HG02678 (cell line): Measurements from ENCODE around the gene UBN2.

Experiments
- ATAC-seq: cut with Tn5 transposase; IDR thresholded peaks from one replicate; pipeline ENCODE4 v1.9.1; 2021; ENCODE audit warnings: mild to moderate bottlenecking, moderate library complexity; ENCODE audit not compliant: unreplicated experiment

UBN2 gene

GRCh38 chr7:139231513-139232376 is 708 bp downstream of the UBN2 start:
- ATAC-seq, result peak; percentile 28

- no peak for ATAC-seq
Measured at GRCh38 chr7:139232377-139232717, 1.3 kb downstream of the UBN2 start.

- no peak for ATAC-seq
Measured at GRCh38 chr7:139232904-139233303, 1.9 kb downstream of the UBN2 start.

- ATAC-seq, result no peak
Measured at GRCh38 chr7:139241258-139241657, 10.2 kb downstream of the UBN2 start.

- no peak for ATAC-seq
Measured at GRCh38 chr7:139242741-139243281, 11.8 kb downstream of the UBN2 start.

- no peak for ATAC-seq
Measured at GRCh38 chr7:139245401-139245800, 14.4 kb downstream of the UBN2 start.

GRCh38 chr7:139246494-139246893 is 15.5 kb downstream of the UBN2 start:
- ATAC-seq, result no peak

GRCh38 chr7:139246905-139247304 is 15.9 kb downstream of the UBN2 start:
- ATAC-seq, result no peak

- ATAC-seq, result no peak
Measured at GRCh38 chr7:139249179-139249810, 18.3 kb downstream of the UBN2 start.

- ATAC-seq, result no peak
Measured at GRCh38 chr7:139252451-139252850, 21.4 kb downstream of the UBN2 start.

GRCh38 chr7:139254281-139254680 is 23.2 kb downstream of the UBN2 start:
- no peak for ATAC-seq

GRCh38 chr7:139254728-139255127 is 23.7 kb downstream of the UBN2 start:
- ATAC-seq, result no peak

GRCh38 chr7:139255290-139255689 is 24.3 kb downstream of the UBN2 start:
- ATAC-seq, result no peak

- ATAC-seq, result no peak
Measured at GRCh38 chr7:139259142-139259541, 28.1 kb downstream of the UBN2 start.

GRCh38 chr7:139264220-139264619 is 33.2 kb downstream of the UBN2 start:
- ATAC-seq, result no peak

- ATAC-seq, result no peak
Measured at GRCh38 chr7:139265673-139266072, 34.6 kb downstream of the UBN2 start.

- ATAC-seq, result no peak
Measured at GRCh38 chr7:139271718-139272628, 40.9 kb downstream of the UBN2 start.

- no peak for ATAC-seq
Measured at GRCh38 chr7:139284252-139284896, 53.3 kb downstream of the UBN2 start.

- ATAC-seq, result no peak
Measured at GRCh38 chr7:139286144-139286543, 55.1 kb downstream of the UBN2 start.

GRCh38 chr7:139292821-139293220 is 61.8 kb downstream of the UBN2 start:
- no peak for ATAC-seq

- no peak for ATAC-seq
Measured at GRCh38 chr7:139293534-139293933, 62.5 kb downstream of the UBN2 start.
